Right lung (tissue), 5 donors: Measurements from ENCODE around the gene OPN4. TPM values are rescaled to one million over a fixed set of nuclear protein-coding genes. Genes with fewer than 3 reads are reported as not detected.
A peak's percentile ranks its signal among the peaks of the same experiment; 100 is the strongest.

Source experiments
- DNase-seq, 2 donors: peaks; one replicate each; pipeline ENCODE4 v3.0.0-alpha.2; 2013
- polyA plus RNA-seq, 5 donors: library from polyadenylated mRNA; unstranded; fragments of 120-200 nt; gene quantifications; one replicate each; pipeline versions ENCODE4 v1.2.1 to v1.2.3, GENCODE V29; 2013; ENCODE audit warnings: inconsistent platforms in 1 of 5, low replicate concordance in 1 of 5; ENCODE audit not compliant: insufficient read length in 5 of 5, insufficient read depth in 1 of 5

Gene OPN4
- polyA plus RNA-seq, 5 donors: 0.05 TPM; not detected in 4

DNA sequence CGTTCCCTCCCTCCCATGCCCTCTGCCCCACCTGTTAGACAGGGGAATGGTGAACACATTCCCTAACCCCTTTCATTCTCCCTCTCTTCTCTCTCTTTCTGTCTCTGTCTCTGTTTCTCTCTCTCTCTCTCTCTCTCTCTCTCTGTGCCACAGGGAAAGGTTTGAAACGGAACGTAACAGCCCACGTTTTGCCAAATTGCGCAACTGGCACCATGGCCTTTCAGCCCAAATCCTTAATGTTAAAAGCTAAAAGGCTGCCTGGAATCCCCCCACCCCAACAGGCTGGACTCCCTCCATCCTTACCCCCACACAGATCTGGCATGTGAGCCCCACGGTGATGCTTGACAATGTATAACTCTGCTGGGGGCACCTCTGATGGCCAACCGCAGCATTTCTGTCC, 44.8 kb downstream of the OPN4 start:
- DNase-seq: no peak

DNA sequence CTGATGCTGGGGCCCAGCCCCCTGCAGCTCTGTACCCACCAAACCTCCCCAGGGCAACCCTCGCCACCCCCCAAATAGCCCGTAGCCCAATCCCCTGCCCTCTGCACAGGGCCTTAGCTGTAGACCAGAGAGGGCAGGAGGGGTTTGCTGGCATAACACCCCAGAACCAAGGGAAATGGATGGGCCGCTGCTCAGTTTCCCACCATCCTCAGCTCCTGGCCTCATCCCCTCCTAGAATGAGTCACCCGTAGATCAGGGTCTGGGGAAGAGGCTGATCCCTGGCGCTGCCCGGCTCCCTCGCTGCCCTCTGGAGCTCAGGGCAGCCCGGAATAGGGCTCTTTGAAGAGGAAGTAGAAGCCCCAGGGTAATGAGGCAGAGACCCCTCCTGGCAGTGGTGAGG, 45.2 kb downstream of the OPN4 start:
- DNase-seq: no peak

- no peak for DNase-seq
These were observed 45.9 kb downstream of the OPN4 start for GRCh38 chr10:86699991-86700840.

DNA sequence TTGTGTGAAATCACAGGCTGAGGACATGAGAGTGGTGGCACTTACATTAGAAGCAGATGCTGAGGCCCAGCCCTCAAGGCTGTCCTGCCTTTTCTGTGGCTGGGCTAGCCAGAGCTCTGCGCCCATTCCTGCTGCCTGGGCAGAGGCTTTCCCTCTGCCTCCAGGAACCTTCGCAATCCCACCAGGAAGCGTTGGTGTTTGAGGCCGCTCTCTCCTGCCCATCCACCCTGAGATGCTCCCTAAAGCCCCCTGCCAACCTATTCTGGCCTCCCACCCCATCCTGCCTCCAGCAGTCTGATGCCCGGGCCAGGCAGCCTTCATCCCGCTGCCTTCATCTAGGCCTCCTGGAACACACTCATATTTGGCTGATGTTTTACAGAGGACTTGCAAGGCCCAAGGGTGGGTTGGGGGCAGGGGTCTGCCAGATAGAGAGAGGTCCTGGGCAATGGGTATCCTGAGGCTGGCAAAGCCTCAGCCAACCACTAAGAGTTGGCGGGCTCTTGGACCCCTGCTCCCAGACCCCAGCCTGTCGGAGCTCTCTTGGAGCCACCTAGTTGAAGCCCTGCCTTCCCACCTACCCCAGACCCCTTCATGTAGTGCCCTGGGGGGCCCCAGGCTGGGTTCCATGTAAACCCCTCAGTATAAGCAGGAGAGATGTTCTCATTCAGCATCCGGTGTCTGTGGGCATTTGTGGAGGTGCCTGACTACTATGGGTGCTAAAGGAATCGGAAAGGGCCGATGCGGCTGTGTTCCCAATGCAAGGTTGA, 46.7 kb downstream of the OPN4 start:
- no peak for DNase-seq

DNA sequence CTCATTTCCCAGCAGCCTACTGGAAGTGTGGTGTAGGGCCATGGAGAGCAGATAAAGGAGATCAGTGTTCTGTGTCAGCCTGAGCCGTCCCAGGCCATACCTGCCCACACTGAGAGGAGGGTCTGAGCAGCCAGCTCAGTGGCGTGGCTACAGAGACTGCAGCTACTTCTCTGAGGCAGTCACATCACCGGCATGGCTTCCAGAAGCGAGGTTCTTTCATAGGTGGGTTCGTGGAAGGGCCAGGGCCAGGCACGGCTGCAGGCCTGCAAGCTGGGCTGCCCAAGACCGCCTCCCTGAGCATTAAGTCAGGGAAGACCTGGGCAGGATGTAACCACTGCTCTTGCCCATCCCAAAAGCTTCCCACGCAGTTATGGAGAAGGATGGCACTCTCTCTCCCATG, 48.8 kb downstream of the OPN4 start:
- no peak for DNase-seq

DNA sequence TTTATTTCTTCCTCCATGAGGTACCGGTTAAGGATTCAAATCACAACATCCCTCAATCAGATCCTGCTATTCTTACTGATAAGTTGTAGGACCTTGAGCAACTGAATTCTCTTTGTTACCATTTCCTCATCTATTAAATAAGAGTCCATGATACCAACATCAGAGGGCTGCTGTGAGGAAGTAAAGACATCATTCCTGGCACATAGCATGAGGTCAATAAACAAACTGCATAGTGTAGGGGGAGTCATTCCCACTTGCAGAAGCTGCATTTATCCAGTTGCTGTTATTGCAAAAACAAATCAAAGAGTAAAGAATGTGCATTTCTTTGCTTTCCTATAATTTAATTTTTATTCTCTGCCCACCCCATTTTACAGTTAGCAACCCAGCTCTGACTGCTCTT, 50.8 kb downstream of the OPN4 start:
- DNase-seq: no peak

DNA sequence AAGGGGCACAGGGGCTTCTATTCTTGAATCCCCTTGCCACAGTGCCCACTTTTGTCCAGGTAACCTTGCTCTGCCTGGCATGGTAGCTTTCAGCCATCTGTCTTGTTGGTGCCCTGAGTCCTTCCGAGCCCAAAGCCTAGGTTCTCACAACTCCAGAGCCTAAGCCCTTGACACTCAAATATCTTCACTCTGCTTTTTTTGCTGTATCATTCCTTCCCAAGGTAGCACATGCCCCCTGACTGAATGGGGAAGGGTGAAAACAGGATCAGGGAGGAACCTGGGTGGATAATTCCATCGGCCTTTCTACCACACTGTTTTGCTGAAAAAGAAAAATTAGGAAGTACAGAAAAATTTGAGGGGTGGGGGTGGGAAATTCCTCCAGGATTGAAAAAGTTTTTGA, 51.6 kb downstream of the OPN4 start:
- no peak for DNase-seq

GRCh38 chr10:86706401-86706841, 52.1 kb downstream of the OPN4 start:
- no peak for DNase-seq

DNA sequence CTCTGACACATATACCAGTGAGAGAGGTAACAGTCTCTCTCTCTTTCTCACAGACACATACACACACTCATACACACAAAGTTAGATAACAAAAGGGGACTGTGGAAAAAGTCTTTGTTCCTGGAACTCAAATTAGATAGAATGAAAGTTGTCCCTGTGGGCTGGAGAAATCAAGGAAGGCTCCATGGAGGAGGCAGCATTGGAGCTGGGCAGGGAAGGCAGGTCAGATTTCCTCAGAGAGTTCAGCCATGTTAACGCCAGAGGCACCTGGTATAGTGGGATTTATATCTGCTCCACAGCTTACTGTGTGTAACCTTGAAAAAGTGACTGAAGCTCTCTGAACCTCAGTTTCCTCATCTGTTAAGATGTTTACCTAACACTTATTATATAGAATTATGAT, 52.6 kb downstream of the OPN4 start:
- DNase-seq: no peak

DNA sequence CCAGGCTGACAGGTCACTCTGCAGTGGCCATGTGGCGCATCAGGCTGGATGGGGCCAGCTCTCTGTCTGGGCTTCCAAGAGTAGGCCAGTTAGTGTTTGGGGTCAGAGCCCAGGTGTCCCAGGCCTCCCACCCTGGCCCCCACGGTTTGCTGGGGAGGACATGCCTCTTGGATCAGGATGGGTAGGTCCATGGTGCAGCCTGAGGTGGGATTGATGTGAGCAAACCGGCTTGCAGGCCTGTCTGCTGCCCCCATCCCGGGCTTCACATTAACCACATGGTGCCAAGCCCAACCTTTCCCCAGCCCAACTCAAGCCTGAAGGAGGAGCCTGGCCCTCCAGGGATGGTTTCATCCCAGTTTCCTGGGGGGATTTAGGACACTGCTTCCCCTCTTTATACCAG, 53.2 kb downstream of the OPN4 start:
- no peak for DNase-seq

DNA sequence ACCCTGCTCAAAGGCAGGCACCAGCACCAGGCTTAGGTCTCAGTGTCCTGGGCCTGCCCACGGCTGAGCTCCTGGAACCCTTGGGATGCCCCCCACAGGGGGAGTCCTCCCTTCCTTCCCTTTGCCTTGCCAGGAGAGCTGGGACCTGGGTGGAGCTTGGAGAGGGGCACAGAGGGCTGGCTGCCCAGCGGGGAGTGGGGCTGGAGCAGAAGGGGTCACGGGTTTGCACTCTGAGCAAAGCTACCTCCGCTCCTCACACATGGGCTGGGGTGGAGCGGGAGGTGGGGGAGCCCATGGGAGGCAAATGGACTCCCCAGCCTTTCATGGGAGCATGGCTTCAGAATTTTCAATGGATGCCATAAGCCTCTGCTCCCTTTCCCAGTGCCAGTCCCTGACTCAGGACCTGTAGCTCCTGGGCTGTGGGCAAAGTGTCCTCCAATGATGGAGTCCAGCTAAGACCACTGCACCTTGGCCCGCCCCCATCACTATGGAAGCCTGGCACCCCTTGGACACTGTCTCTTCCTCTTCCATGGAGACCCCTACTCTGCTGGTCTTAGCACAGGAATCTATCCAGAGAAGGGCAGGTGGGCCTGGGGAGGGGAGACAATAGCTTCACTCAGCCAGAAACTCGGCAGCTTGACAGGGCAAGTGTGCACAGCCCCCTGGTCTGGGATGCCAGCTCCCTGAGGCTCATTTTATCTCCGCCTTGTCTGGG, 53.9 kb downstream of the OPN4 start:
- no peak for DNase-seq

DNA sequence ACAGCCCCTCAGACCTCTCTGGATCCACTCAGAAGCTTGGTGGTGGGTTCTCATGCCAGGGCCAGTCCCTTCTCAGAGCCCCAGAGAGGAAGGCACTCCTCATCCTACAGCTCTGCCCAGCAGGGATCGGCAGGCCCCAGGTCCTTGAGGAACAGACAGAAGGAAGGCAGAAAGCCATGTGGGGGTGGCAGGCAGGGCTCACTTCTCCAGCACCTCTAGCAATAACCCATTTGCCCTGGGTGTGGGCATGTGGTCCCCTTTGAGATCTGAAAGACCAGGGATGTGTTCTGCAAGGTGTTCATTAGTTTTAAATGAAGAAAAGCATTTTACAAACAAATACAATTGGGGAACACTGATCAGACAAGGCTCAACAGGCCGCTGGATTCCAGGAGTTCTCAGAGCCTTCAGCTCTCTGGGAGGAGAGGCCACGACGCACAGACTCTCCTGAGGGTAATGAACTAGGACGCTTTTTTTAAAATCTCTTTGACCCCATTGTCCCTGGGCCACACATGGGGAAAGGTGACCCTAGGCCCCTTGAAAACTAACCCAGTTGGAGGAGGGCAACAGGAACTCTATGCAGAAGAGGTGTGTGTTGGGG, 54.5 kb downstream of the OPN4 start:
- DNase-seq: no peak

DNA sequence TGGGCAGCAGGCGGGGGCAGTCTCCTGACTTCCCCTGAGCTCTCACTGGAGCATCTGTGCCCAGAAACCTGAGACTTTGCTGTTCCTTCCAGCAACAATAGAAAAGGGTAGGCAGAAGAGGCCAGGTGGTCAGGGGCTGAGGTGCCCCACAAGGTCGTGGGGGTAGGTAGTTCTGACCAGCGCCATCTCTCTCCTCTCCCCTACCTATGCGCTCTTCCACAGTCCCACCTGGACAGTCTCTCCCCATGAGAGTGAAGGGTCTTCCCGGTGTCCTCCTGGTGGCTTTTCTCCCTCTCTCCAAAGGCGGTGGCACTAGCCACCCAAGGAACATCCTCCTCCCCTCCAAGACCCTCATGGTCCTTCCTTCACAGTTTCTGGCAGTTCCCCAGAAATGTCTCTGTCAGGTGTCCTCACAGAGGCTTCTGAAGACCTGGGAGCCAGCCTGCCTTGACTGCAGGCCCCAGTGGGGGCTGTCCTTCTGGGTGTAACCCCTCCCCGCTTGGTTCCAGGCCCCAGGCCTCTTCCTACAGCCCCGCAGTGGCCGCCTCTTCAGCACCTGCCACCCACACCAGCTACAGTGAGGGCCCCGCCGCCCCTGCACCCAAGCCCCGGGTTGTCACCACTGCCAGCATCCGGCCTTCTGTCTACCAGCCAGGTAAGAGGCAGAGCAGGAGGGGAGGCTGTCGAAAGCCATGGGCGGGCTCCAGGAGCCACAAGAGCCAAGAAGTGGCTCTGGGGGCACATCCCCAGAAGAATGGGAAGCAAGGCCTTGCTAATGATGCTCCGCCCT, 55.2 kb downstream of the OPN4 start:
- no peak for DNase-seq

- peak; percentile 94 for DNase-seq
These were observed 56.7 kb downstream of the OPN4 start for GRCh38 chr10:86710987-86711512.

DNA sequence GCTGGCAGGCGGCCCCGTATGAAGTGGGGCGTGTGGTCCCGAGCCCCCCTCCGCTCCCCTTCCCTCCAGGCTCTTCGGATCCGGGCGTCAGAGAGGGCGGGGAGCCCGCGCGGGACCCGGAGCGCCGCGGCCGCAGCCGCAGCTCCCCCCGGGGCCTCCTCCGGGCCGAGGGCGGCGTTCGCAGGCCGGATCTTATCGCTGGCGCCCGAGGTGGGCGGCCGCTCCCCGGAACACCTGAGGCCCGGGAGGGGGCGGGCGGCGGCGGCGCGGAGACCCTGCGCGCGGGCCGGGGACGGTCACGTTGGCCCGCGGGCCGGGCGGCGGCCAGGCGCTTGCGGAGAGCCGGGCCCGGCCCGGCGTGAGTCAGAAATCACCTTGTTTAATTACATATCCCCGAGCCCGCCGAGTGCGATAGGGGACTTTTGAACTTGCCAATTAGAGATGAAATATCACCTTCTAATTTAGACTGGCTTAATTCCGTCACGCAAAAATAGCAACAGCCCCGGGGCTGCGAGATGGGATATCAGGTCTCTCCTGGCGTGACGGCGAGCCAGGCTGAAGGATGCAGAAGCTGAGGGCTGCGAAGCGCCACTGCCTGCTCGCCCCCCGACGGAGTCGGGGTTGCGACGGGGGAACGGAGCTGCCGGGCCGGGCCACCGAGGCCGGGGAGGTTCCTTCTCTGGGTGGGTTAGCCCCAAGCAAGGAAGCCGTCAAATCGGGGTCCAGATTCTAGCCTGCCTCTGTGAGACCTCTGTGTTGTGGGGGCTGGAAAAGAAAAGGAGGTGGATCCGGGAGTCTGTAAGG, 57.4 kb downstream of the OPN4 start:
- peak; percentile 63 to 64 for DNase-seq

GRCh38 chr10:86712317-86712707, 58.0 kb downstream of the OPN4 start:
- DNase-seq: no peak

DNA sequence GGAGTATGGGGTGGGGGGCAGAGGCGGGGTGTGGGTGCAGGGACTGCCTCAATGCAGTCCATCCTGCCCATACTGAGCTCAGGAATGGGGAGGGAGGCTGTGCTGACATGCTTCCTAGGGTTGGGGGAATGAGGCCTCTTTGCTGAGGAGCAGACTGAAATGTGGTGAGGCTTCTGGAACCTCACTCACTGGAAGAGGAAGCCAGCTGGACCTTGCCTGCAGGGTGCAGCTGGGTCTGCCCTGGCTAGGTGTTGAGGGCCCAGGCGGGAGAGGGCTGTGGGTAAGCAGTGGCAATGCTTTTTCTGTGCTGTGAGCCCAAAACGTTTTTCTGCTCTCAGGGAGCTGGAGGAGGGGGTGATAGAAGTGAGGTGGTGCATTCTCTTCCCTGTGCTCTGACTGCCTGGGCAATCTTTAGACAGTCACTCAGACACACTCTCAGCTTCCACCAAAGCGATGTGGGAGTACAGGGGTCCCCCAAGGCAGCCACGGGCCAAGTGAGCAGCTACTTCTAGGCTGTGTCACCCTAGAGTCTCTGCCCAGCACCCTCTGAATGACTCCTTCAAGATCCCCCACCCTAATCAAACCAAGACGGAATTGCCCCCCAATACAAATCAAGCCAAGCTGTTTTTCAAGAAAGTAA, 60.9 kb downstream of the OPN4 start:
- no peak for DNase-seq

DNA sequence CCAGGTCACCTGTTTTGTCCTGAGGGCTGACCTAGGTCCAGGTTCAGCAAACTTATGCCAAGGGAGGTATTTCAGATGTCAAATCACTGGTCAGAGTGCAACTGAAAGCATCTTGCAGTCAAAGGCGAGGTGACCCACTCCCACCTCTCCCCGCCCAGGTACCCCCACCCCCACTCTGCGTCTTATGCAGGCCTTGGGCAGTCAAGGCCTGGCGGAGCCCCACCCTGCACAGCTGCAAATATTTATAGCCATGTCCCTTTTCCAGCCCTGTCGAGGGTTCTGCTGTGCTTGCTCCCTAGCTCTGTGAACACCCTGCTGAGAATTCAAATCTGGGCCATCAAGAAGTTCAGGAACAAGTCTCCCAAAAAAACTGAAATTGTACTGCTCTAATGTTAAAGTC, 61.5 kb downstream of the OPN4 start:
- no peak for DNase-seq
